GM21423 (cell line): ENCODE results near the gene LTBR.

ENCODE experiments used
- ATAC-seq: cut with Tn5 transposase; IDR thresholded peaks from one replicate; pipeline ENCODE4 v1.9.1; 2021; ENCODE audit warnings: mild to moderate bottlenecking, moderate library complexity; ENCODE audit not compliant: unreplicated experiment

Gene LTBR

DNA sequence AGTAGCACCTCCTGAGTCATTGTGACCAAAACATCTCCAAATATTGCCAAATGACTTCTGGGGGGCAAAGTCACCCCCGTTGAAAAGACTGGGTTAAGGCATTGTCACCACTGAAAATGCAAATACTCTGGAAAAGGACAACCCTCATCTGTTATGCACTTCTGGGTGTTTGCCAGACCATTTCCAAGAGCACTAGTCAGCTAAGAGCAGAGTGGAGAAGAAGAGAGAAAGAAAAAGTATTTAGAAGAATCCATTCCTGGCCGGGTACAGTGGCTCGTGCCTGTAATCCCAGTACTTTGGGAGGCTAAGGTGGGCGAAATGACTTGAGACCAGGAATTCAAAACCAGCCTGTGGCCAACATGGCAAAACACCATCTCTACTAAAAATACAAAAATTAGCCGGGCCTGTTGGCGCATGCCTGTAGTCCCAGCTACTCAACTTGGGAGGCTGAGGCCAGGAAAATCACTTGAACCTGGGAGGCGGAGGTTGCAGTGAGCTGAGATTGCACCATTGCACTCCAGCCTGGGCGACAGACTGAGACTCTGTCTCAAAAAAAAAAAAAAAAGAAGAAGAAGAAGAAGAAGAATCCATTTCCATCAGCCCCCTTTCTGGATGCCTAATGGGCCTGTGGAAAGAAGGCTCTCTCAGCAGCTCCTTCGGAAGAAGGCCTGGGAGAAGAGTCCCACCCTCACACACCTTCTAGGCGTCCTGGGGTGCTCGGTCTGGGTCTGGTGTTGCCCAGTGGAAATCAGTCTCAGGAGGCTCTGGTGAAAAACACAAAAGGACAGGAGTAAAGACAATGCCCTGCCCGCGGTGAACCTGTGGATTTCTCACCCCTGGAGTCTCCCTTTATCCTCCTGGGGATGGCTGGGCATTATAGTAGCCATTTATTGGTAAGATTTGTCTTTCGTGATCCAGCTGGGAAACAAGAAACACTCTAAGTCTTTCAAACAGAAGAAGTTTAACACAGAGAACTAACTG is 3.5 kb upstream of the LTBR start:
- no peak for ATAC-seq

DNA sequence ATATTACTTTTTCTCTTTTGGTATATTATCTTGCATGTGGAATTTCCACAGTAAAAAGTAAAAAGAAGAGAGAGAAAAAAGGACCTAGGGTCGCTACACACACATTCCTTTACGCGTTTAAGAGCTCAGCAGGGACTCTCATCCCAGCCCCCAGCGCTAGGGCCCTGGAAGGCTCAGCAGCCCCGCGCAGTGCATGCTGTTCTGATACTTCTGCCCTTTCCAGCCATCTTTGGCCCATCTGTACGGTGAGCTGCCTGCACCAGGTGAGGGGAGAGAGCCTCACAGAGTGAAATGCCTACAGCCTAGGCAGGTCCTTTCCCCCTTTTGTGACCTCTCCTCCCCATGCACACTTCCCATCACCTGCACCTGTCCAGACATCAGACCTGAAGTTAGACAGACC is 1.6 kb upstream of the LTBR start:
- ATAC-seq = no peak

DNA sequence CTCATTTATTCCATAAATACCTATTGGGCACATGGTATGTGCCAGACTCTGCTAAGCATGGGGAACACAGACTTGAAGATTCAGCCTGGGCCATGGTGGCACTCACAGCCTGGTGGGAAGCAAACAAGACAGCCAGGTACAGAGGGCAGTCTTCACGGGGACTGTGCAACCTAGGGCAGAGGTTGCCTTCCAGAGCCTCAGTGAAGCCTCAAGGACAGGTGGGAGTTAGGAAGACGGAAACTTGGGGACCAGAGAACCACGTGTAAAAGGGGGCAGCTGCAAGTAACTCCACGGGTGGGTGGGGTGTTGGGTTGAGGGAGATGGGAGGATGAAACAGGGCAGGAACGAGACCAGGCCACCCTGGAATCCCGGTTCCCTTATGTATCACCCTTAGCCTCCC is 980 bp upstream of the LTBR start:
- ATAC-seq = no peak

DNA sequence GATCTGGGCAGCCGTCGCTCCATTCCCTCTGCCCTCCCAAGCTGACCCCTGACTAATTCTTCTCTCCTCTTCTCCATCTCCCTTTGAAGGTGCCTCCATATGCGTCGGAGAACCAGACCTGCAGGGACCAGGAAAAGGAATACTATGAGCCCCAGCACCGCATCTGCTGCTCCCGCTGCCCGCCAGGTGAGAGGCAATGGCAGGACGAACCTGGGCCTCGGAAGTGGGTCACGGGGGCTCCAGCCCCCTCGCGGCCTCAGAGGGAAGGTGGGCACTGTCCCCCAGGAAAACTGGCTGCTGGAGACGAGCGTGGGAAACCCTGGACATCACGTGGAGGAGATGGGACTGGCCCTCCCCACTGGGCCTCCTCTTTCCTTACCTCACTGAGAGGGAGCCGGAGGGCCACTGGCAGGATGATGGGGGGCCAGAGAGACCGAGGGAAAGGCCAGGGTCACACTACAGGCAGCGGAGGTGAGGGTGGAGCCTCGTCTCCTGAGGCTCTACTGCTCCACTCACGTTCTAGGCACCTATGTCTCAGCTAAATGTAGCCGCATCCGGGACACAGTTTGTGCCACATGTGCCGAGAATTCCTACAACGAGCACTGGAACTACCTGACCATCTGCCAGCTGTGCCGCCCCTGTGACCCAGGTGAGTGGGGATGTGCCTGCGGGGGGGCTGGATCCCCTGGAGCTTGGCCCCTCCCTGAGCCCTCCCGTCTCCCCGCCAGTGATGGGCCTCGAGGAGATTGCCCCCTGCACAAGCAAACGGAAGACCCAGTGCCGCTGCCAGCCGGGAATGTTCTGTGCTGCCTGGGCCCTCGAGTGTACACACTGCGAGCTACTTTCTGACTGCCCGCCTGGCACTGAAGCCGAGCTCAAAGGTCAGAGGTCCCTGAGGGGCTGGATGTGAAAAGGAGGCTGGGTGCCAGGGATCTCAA is 806 bp downstream of the LTBR start:
- no peak for ATAC-seq

DNA sequence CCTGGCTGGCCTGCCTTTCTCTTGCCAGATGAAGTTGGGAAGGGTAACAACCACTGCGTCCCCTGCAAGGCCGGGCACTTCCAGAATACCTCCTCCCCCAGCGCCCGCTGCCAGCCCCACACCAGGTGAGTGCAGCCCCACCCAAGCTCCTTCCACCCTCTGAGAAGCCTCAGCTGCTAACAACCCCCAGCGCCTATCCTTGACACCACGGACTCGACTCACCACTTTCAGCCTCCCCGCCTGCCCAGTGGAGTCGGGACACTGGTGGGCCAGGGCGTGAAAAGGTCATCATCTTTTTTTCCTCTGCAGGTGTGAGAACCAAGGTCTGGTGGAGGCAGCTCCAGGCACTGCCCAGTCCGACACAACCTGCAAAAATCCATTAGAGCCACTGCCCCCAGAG is 2.1 kb downstream of the LTBR start:
- no peak for ATAC-seq

DNA sequence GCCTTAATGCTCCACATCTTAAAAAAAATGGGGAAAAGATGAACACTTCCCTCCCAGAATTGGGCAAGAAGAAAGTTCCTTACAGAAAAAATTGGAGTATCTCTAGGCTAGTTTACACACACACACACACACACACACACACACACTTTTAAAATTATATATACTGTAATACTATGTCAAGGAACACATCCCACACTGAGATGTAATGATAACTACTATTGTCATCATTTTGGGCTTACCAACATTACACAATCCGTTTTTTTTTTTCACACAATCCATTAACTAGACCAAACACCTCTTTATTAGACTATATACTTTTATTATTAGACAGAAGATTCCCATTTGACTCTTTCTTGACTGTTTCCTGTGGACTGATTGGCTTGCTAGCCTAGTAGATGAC is 2.5 kb downstream of the LTBR start:
- ATAC-seq = no peak

DNA sequence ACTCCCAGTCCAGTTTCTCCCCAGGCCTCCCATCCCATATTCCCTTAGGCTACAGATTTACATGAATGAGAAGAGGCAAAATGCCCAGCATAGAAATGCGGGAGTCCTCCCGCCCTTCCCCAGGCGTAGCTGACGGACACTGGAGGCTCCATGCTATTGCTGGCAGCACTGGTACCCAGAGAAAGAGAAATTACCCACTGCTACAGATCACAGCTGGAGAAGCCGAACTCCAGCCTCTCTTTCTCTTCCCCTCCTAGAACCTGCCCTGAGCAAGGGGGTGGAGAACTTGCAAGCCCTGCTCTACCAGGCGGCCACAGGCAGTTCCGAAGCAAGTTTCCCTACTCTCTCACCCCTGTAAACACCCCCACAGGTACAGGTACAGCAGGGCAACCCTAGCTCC is 3.6 kb downstream of the LTBR start:
- ATAC-seq = no peak

DNA sequence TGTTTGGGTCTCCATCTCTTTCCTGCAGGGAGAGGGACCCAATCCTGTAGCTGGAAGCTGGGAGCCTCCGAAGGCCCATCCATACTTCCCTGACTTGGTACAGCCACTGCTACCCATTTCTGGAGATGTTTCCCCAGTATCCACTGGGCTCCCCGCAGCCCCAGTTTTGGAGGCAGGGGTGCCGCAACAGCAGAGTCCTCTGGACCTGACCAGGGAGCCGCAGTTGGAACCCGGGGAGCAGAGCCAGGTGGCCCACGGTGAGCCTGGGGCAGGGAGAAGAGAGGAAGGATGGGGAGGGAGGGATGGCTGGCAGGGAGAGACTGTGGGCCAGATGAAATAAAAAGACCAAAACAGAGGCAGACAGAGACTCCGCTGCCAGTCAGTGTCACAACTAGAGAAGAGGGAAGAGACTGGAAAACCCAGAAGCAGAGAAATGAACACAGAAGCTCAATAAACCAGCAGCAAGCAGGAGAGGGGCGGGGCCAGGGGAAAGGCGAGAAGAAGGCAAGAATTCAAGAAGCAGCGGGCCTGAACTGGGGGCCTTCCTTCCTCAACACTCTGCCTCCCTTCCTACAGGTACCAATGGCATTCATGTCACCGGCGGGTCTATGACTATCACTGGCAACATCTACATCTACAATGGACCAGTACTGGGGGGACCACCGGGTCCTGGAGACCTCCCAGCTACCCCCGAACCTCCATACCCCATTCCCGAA is 6.3 kb downstream of the LTBR start:
- ATAC-seq = no peak

DNA sequence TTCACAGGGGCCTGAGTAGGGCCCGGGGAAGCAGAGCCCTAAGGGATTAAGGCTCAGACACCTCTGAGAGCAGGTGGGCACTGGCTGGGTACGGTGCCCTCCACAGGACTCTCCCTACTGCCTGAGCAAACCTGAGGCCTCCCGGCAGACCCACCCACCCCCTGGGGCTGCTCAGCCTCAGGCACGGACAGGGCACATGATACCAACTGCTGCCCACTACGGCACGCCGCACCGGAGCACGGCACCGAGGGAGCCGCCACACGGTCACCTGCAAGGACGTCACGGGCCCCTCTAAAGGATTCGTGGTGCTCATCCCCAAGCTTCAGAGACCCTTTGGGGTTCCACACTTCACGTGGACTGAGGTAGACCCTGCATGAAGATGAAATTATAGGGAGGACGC is 7.1 kb downstream of the LTBR start:
- no peak for ATAC-seq

DNA sequence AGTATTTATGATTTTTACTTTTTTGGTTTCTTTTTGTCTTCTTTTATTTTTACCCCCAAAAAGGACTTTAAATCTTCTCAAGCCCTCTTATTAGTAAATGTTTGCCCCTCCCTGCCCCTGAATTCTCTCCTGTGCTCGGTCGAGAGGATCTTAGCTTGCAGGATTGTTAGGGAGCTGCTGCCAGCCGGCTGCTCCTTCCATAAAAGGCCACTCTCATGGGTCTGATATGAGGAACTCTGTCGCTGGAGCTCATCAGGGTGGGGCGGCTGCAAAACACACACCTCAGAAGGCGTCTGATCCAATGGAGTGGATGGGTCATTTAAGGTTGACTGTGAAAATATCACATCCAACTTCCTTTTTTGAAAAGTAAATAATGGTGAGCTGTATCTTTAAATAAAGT is 8.5 kb downstream of the LTBR start:
- no peak for ATAC-seq

DNA sequence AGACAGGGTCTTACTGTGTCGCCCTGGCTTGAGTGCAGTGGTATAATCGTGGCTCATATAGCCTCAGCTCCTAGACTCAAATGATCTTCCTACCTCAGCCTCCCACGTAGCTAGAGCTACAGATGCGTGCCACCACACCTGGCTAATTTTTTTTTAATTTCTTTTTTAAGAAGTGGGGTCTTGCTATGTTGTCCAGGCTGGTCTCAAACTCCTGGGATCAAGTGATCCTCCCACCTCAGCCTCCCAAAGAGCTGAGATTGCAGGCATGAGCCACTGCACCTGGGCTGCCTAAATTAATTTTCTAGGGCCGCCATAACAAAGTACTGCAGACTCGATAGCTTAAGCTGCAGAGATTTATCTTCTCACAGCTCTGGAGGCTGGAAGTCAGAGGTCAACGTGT is 9.1 kb downstream of the LTBR start:
- ATAC-seq = no peak

DNA sequence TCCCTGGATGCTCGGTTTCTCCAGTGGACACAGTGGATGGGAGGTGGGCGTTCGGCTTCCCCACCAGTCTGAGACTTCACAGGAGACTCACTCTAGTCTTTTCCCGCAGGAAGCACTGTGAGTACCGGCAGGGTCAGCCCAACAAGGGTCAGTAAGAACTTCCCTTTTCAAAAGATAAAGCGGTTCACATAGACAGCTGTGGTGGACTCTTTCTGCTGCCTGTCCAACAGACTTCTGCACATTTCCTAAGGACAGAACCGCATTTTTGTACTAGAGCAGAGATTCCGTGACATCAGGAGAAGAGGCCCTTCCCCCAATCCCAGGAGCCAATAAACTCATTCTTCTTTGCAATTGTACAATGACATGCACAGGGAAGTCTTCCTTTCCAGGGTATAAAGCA is 10.4 kb downstream of the LTBR start:
- no peak for ATAC-seq

DNA sequence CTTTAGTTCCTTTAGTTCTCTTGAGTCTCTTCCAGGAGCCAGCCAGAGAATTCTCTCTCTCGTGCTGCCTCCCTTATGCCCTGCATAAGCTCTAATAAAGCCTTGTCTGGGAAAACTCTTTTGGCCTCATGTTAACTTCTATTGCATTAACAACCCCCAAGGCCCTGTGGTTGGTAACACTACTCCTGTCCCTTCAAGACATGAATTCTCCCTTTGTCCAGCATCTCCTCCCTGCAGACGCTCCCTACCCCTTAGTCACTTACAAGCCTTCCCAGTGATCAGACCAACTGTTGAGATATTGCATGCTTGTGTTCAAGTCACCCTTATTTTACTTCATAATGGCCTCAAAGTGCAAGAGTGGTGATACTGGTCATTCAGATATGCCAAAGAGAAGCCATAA is 12.1 kb downstream of the LTBR start:
- ATAC-seq = no peak

DNA sequence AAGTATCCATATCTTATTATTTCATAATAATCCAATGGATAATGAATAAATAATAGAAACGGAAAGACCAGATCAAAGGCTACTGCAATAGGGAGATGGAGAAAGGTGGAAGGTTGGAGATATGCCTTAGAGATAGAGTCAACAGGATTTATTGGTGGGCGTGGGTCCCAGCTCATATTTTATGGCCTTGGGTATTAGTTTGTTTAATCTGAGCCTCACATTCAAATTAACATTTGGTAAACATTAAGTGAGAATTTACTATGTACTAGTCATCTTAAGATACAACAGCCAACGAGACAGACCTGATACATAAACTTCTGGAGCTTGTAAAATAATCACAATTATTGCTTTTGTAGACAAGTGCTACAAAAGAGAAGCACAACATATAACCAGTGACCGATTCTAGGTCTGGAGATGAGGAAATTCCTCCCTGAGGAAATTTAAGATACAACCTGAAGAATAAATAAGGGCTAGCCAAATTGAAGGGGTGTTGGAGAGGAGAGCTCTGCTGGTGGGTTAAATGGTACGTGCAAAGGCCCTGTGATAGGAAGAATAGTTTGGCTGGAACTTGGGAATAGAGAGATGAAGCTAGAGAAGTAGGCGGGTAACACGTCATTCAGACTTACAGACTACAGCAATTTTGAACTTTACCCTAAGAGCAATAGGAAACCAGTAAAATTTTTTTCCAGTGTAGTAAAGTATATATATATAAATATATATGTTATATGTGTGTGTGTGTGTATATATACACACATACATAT is 16.1 kb downstream of the LTBR start:
- no peak for ATAC-seq

DNA sequence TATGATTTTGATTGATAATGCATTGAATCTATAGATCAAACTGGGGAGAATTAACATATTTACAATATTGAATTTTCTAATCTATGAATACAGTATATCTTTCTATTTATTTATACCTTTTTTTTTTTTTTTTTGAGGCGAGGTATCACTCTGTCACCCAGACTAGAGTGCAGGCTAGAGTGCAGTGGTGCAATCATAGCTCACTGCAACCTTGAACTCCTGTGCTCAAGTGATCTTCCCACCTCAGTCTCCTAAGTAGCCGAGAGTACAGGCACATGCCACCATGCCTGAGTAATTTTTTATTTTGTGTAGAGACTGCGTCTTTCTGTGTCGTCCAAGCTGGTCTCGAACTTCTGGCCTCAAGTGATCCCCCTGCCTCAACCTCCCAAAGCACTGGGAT is 20.4 kb downstream of the LTBR start:
- ATAC-seq = no peak

DNA sequence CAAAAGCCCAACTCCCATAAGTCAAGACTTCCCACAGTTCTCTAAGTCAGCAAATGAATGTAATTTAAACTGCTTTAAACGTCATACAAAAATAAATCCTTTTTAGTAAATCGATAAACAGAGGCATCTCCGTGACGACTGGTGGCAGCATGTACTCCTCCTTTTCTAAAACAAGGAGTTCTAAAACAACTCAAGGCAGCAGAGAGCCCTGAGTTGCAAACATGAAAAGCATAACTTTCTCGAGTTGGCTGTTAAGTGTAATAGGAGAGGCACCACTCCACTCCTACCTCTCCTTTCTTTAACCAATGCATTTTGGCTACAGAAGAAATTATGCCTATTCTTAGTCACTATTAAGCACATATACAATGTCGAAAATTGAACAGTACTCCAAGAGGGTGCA is 22.0 kb downstream of the LTBR start:
- ATAC-seq = no peak

DNA sequence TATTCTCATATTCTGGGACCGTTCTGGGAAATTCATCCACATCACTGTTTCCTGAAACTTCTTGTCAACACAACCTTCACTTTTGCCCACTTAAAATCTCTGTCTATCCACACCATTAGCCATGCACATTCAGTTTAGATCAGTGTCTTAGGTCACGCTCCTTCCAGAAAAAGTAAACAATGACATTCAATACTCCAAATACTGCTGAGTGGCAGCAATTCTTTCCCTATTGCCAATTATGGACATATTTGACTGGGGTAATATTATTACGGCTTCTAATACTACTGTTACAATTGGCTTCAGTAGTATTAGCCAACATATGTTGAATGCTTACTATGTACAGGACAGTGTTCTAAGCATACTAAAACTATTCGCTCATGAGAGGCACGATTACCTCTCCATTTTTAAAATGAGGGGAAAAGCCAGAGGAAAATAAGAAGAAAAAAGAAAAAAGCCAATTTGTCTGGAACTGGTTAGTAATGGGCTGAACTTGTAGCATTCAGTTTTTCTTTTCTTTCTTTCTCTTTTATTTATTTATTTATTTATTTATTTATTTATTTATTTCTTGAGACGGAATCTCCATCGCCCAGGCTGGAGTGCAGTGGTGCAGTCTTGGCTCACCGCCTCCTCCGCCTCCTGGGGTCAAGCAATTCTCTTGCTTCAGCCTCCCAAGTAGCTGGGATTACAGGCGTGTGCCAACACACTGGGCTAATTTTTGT is 23.4 kb downstream of the LTBR start:
- ATAC-seq = no peak

DNA sequence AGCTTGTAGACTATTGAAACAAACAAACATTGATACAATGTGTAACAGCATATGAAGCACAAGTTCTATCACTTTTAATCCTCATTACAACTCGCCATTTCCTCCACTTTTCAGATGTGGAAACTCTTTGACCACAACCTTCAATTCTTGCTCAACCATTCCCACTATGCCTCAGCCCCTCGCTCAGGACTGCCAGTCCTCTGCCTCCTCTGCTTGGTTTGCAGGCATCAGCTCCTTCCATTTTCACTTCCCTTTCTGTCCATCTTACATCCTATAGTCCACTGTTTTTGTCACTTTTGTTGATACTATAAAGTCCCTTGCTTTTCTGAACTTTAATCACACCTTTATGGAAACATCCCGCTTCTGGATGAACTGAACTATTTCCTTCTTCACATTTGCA is 32.6 kb downstream of the LTBR start:
- no peak for ATAC-seq

DNA sequence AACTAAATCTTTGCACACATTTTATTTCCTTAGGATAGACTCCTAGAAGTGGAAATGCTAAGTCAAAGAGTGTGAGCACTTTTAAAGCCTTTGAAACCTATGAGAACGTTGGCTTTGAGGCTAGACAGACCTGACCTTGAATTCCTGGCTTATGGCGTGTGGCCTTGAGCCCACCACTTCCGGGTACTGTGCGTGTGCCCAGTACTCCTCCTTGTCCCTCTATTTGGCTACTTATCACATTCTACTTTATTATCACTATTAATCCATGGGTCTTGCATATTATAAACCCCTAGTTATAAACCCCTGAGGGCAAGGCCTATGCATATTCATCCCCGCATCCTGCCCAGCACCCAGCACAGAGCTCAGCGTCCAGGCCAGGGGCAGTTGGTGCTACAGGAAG is 34.8 kb downstream of the LTBR start:
- ATAC-seq = no peak

DNA sequence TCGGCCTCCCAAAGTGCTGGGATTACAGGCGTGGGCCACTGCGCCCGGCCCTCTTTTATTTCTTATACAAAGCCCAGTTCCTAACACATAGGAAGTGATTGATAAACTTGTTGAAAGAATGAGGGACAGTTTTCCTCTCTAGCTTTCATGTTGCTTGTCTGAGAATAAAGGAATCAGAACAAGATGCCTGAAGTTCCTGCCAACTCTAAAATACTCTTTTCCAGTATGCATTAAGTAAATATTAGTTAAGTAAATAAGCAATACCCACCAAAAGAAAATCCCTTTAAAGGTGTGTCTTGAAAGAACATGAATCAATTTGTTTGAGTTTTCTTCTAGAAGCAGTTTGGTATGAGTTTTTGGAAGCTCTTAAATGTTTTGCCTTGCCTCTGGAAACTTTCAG is 36.4 kb downstream of the LTBR start:
- no peak for ATAC-seq
